Stimulated activated CD8-positive, alpha-beta memory T cell treated with anti-CD3 and anti-CD28 coated beads, Interleukin-4, amount 100 ng/mL, for 24 hours (primary cell): ENCODE data around the gene RAPGEF6.
A peak's percentile ranks its signal among the peaks of the same experiment; 100 is the strongest.
"Not testable (repeated sequence)": the region's sequence is repeated elsewhere in the genome, so short reads cannot be mapped to it uniquely, and the experiment has no call there.

ENCODE experiments used
- DNase-seq: peaks from one replicate; pipeline ENCODE4 v3.0.0-alpha.2; 2020; ENCODE audit warnings: low read depth

Gene RAPGEF6

DNA sequence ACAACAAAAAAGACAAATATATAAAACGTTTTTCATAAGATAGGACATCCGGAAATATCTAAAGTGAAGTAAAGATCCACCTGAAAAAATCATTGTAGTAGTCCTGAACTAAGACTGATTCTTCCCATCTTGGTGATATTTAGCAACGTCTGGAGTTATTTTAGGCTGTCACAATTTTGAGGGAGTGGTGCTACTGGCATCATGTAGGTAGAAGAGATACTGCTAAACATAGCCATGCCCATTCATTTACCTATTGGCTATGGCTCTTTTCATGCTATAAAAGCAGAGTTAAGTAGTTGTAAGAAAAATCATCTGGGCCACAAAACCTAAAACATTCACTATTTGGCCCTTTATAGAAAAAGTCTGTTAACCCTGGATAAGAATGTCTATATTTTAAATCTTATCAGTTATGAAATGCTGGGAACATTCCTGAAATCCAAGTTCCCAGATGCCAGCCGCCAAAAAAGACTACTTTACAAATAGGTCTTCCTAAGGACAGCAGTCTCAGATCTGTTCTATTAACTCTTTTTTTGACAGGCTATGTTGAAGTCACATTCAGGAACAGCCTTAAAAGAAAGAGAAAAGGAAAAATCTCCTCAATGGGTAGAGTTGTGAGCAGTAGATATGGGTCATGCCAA, 27.0 kb downstream of the RAPGEF6 start:
- DNase-seq, result no peak

DNA sequence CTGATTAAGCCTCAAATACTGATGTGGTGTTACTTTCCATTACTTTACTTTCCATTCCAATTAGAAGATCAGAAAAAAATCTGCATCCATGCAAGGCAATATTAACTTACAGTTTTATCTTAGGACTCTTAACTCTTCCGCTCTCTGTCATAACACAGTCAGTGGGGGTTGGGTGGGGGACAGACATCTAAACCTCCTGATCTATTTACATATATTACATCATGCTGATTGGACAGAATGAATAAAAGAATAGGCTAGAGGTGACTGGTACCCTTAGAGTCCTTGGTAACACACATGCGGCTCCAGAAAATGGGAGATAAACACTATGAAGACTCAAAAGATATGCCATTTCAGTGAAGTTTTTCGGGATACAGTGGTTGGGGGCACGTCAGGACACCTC, 27.6 kb downstream of the RAPGEF6 start:
- no peak for DNase-seq

DNA sequence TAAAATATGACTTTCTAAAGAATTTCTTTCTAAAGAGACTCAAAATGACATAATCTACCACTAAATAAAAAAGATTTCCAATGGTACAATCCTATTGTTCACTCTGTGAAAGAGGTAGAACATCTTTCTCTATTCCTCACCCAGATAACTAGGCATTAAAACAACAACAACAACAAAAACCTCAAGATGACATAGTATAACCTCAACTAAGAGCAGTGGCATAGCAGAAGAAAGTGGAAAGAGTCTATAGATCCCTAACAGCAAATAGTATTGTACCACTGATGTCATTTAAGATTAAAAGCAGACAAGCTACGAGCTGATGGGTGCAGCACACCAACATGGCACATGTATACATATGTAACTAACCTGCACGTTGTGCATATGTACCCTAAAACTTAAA, 29.9 kb downstream of the RAPGEF6 start:
- no peak for DNase-seq

DNA sequence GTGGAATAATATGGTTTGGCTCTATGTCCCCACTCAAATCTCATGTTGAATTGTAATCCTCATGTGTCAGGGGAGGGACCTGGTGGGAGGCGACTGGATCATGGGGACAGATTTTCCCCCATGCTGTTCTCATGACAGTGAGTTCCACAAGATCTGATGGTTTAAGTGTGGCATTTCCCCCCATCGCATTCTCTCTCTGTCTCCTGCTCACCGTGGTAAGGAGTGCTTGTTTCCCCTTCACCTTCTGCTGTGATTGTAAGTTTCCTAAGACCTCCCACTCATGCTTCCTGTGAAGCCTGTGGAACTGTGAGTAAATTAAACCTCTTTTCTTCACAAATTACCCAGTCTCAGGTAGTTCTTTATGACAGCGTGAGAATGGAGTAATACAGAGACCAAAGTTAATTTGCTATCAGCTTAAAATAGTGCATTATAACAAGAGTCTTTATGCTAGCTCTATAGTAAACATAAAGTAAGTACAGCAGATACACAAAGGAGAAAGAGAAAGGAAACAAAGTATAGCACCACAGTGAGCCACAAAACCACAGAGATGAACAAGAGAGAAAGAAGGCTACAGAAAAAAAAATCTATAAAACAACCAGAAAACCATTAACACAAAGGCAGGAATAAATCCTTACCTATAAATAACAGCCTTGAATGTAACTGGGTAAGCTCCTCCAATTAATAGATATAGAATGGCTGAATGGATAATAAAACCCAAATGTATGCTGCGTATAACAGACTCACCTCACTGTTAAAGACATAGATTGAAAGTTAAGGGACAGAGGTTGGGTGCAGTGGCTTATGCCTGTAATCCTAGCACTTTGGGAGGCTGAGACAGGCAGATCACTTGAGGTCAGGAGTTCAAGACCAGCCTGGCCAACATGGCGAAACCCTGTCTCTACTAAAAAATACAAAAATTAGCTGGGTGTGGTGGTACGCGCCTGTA, 39.7 kb downstream of the RAPGEF6 start:
- peak; percentile 8 for DNase-seq

DNA sequence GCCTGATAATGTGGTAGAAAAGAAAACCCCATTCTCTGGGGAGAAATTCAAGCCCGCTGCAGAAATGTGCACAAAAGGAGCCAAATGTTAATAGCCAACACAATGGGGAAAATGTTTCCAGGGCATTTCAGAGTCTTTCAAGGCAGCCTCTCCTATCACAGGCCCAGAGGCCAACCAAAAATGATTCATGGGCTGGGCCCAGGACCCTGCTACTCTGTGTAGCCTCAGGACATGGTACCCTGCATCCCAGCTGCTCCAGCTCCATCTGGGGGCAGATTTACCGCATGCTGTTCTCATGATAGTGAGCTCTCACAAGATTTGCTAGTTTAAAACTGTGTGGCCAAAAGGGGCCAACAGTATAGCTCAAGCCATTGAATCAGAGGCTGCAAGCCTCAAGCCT, 41.1 kb downstream of the RAPGEF6 start:
- DNase-seq, result no peak

DNA sequence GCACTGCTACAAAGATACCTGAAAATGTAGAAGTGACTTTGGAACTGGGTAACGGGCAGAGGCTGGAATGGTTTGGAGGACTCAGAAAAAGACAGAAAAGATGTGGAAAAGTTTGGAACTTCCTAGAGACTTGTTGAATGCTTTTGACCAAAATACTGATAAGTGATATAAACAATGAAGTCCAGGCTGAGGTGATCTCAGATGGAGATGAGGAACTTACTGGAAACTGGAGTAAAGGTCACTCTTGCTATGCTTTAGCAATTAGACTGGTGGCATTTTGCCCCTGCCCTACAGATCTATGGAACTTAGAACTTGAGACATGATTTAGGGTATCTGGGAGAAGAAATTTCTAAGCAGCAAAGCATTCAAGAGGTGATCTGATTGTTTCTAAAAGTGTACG, 41.6 kb downstream of the RAPGEF6 start:
- not testable (repeated sequence) for DNase-seq

DNA sequence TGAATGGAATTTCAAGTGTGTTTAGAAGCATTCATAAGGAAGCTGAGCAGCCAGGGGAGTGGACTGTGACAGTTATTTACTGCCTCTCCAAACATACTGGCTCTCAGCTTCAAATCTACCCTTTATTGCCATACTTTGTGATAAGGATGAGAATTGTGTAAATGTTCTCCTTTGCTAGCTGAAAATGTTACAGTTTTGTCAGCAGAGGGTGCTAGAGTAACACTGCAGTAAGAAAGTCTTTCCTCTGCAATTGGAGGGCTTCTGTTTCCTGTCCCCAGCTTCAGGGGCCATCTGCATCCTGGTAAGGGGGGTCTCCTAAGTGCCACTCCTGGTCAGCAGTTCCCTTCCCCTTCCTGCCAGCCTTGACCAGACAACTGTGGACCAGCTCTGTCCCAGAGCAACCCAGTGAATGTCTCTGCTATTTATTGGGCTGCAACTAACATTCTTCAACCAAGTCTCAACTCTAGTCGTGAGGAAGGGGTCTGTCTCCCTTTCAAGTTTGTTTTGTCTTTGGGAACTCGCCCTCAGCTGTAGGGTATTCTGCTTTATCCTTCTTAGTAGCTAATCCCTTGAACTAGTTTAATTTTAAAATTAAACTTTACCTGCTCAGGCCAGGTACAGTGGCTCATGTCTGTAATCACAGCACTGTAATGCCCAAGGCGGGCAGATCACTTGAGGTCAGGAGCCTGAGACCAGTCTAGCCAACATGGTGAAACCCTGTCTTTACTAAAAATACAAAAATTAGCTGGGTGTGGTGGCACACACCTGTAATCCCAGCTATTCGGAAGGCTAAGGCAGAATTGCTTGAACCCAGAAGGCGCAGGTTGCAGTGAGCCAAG, 45.3 kb downstream of the RAPGEF6 start:
- no peak for DNase-seq

DNA sequence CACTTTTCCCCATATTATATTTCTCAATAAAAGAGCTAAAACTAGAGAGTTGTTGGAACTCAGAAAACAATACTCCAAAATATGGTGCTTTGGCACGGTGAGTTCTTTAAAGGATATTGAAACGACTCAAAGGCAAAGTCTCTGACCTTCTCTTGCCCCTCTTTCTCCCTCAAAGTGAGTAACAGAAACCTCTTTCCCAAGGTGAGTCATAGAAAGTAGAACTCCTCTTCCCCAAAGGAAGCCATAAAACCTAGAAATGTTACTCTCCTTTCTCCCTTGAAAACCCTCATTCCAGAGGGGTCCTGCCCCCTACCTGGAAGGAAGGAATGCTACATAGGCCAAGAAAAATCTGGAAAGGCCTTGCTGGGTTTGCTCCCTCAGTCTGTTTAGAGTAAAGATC, 47.5 kb downstream of the RAPGEF6 start:
- DNase-seq, result no peak

DNA sequence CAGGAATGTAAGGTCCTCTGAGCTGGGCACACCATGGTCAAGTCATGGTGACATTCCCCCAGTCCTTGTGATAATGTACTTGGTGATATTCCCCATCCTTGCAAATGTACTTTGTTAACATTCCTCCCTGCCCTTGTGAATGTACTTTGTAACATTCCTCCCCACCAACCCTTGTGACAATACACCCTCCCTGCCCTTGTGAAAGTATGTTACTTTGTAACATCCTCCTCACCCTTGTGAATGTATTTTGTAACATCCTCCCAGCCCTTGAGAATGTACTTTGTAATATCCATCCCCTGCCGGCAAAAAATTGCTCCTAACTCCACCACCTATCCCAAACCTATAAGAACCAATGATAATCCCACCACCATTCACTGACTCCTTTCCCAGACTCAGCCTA, 53.3 kb downstream of the RAPGEF6 start:
- no peak for DNase-seq

DNA sequence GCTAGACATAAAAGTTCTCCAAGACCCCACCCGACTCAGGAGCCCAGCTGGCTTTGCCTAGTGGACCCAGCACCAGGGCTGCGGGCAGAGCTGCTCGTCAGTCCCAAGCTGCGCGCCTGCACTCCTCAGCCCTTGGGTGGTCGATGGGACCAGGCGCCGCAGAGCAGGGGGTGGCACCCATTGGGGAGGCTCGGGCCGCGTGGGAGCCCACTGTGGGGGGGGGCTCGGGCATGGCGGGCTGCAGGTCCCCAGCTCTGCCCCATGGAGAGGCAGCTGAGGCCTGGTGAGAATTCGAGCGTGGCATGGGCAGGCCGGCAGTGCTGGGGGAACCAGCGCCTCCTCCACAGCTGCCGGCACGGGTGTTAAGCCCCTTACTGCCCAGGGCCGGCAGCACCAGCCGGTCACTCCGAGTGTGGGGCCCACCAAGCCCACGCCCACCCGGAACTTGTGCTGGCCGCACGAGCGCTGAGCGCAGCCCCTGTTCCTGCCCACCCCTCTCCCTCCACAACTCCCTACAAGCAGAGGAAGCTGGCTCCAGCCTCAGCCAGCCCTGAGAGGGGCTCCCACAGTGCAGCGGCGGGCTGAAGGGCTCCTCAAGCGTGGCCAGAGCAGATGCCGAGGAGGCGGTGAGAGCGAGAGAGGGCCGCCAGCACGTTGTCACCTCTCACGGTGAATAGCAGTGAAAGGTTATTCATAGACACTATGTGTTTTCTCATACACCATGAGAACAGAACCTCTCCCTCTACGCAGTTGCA, 54.9 kb downstream of the RAPGEF6 start:
- no peak for DNase-seq

DNA sequence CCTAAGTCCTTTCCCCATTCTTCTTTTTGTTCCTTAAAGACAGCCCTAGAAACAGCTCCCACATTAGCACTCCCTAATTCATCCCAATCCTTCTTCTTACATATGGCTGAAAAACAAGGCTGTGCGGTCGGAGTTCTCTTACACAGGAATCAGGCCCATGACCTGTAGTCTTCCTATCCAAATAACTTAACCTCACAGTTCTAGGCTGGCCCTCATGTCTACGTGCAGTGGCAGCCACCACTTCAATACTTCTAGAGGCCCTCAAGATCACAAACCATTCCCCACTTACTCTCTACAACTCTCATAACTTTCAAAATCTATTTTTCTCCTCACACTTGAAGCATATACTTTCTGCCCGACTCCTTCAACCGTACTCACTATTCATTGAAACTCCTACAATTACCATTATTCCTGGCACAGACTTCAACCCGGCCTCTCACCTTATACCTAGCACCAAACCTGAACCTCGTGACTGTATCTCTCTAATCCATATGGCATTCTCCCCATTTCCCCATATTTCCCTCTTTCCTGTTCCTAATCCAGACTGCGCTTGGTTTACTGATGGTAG, 59.3 kb downstream of the RAPGEF6 start:
- no peak for DNase-seq

DNA sequence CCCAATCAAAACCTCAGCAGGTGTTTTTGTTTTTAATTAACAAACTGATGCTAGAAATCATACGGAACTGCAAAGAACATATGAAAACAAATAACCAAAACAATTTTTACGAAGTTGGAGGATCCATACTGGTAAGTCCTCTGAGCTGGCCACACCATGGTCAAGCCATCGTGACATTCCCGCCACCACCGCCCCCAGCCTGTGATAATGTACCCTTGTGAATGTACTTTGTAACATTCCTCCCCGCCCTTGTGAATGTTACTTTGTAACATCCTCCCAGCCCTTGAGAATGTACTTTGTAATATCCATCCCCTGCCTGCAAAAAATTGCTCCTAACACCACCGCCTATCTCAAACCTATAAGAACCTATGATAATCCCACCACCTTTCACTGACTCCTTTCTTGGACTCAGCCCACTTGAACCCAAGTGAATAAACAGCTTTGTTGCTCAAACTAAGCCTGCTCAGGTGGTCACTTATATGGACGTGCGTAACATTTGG, 63.3 kb downstream of the RAPGEF6 start:
- no peak for DNase-seq

DNA sequence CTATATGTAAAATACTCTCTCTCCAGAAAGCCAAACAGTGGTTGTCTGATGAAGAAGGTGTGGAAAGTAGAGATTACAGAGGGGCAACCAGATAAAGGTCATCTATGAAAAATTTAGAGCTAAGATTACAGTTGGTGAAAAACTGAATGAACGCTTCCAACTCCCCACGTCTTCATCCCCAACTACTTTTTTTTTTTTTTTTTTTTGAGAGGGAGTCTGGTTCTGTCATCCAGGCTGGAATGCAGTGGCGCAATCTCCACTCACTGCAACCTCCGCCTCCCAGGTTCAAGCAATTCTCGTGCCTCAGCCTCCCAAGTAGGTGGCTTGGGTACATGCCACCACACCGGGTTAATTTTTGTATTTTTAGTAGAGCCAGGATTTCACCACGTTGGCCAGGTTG, 64.3 kb downstream of the RAPGEF6 start:
- DNase-seq, result no peak

DNA sequence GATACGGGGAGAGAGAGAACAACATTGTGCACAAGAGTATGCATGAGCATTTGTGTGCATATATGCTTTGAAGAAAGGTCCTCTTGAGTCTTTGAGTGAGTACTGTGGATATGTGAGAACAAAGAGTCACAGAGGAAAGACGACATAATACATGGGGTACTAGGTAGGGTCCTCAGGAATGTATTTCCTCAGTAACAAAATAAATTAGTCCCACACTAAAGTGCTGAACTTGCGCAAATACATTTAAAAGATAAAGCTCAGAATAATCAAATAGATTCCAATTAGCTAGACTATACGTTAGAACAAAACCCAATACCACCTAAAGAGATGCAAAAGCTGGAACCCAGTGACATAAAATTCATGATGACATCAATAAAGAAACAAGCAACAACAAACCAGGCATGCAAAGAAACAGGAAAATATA, 70.8 kb downstream of the RAPGEF6 start:
- DNase-seq, result no peak

DNA sequence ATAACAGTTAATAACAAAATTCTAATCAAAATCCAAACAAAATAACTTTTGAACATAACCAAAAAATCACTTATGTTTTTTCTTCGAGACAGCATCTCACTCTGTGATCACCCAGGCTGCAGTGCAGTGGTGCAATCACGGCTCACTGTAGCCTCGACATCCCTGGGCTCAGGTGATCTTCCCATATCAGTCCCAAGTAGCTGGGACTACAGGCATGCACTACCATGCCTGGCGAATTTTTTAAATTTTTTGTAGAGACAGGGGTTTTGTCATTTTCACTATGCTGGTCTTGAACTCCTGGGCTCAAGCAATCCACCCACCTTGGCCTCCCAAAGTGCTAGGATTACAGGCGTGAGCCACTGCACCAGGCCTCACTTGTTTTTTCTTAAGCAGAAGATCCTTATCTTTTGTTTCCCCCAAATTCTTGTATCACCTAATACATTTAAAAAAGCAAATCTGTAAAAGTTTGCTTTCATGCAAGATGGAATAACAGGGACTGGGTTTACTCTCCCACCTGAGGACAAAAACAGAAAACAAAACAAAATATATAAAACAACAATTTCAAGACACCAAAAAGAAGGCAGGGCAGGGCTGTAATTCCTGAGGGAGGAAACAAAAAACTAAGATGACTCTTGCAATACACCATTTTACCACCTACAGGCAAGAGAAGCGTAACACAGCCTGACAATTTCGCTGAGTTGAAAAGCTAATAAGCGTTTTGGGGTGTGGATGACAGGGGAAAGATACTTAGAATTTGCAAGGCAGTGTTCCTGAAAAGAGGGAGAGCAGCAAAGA, 71.4 kb downstream of the RAPGEF6 start:
- no peak for DNase-seq

DNA sequence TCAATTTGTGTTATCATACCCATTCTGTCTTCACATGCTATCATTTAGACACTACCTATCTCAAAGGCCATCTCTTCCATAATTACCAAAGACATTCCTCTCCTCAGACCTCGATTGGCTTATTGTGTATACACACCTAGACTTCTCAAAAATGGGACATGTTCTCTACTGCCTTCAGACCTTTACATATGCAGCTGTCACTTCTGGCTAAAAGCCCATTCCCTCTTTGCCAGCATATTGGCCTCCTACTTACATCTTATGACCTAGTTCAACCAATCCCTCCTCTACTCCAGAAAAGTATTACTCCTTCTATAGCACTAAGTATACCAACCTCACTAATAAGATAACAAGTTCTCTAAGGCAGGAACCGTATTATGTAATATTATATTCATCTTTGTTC, 84.4 kb downstream of the RAPGEF6 start:
- no peak for DNase-seq

DNA sequence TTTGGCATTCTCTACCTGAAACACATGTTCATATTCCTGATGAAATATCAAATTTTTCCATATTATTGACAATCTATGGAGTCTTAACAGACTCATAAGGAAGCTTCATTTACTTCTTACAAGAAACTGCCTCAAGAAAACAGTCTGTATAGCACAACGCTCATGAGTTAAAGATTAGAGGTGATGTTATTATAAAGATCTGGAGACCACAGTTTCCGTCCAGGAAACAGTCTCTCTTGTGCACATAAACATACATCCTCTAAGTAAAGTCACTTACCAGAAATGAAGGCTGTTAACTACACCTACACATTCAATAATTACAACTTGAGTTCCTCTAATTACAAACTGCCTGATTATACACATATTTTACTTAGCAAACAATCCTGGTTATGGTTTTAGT, 86.9 kb downstream of the RAPGEF6 start:
- DNase-seq, result no peak

DNA sequence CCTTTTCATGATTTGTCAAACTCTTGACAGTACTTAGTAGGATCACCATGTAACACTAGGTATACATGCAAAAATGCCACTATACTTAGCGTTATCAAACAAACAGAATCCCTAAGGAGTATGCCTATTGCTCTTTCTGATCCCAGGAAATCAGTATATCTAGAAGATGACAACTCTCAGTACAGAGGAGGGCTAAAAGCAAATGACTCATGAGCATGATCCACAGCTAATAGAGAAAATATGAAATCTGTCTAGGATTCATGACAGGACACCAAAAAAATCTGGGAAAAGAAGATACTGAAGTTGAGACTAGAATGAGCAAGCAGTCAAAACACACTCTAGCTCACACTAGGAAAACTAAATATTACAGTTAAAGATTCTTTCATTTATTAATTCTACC, 89.2 kb downstream of the RAPGEF6 start:
- no peak for DNase-seq

DNA sequence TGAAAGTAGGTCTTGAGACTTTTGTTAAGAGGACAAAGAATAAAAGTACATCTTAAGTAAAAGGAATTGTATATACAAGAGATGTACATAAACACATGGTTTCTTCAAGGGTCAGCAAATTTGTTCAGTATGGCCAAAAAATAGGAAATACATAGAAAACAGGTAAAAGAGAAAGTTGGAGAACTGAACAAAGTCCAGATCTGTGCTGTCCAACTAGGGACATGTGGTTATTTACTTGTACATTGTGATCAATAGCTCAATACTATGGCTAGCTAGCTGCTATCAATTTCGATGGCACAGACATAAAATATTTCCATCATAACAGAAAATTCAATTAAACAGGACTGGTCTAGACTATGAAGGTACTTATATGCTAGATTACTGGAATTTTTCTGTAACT, 92.3 kb downstream of the RAPGEF6 start:
- DNase-seq, result no peak

DNA sequence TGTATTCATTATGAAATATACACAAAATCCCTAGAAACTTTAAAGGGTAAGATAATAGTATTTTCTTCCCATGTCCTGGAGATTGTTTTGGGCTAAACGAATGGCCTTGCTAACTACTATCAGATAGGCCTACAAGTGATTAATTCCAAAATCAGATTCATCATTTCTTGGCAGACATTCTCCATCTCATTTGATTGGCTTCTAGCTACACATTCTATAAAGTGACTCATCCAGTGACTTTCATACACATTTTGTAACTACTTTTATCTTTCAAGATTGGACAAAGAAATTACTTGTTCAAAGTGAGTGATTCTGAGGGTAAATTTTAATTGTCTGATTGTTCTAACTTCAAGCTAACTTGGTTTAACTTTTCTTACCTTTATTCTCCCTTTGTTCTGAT, 93.3 kb downstream of the RAPGEF6 start:
- no peak for DNase-seq

DNA sequence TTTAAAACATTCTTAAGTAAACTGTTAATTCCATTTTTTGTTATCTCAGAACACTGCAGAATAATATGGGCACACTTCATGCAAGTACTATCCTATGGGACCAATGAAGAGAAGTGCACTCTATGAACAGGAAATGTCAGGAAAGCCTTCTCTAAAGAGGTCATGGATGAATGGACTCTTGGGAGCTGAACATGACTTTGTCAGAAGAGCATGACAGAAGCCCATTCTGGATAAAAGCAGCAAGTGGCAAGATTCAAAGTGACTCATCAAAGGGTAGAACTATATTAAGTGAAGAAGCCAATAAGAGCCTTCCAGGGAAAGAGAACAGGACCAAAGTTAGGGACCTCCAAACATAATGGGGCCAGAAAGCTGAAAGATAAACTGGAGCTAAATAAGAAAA, 94.0 kb downstream of the RAPGEF6 start:
- no peak for DNase-seq
